GM21381 (cell line): ENCODE data around the gene ROBO4.

Source experiments
- ATAC-seq: cut with Tn5 transposase; IDR thresholded peaks from one replicate; pipeline ENCODE4 v1.9.1; 2021; ENCODE audit warnings: mild to moderate bottlenecking, moderate library complexity; ENCODE audit not compliant: unreplicated experiment

The ROBO4 gene

GRCh38 chr11:124890683-124891372 is 6.8 kb downstream of the ROBO4 start:
- no peak for ATAC-seq

GRCh38 chr11:124890151-124890550 is 7.5 kb downstream of the ROBO4 start:
- ATAC-seq: no peak

GRCh38 chr11:124889191-124890091 is 8.2 kb downstream of the ROBO4 start:
- no peak for ATAC-seq

GRCh38 chr11:124887667-124888013 is 10.0 kb downstream of the ROBO4 start:
- no peak for ATAC-seq

- no peak for ATAC-seq
Measured at GRCh38 chr11:124886978-124887666, 10.5 kb downstream of the ROBO4 start.

GRCh38 chr11:124886476-124886875 is 11.2 kb downstream of the ROBO4 start:
- ATAC-seq: no peak

GRCh38 chr11:124884869-124885479 is 12.7 kb downstream of the ROBO4 start:
- no peak for ATAC-seq

GRCh38 chr11:124884340-124884739 is 13.3 kb downstream of the ROBO4 start:
- ATAC-seq: no peak

- ATAC-seq: no peak
Measured at GRCh38 chr11:124882339-124883071, 15.2 kb downstream of the ROBO4 start.

- ATAC-seq: no peak
Measured at GRCh38 chr11:124880958-124881357, 16.7 kb downstream of the ROBO4 start.

- no peak for ATAC-seq
Measured at GRCh38 chr11:124880290-124880611, 17.4 kb downstream of the ROBO4 start.

GRCh38 chr11:124879493-124880289 is 18.0 kb downstream of the ROBO4 start:
- ATAC-seq: no peak

- no peak for ATAC-seq
Measured at GRCh38 chr11:124878759-124879492, 18.7 kb downstream of the ROBO4 start.

GRCh38 chr11:124877910-124878758 is 19.5 kb downstream of the ROBO4 start:
- ATAC-seq: no peak

GRCh38 chr11:124877631-124877909 is 20.1 kb downstream of the ROBO4 start:
- no peak for ATAC-seq

- no peak for ATAC-seq
Measured at GRCh38 chr11:124876818-124877630, 20.6 kb downstream of the ROBO4 start.

GRCh38 chr11:124875943-124876817 is 21.5 kb downstream of the ROBO4 start:
- ATAC-seq: peak; percentile 91
